Thymus (tissue), 11 donors: ENCODE results near the gene SHCBP1L. TPM values are rescaled to one million over a fixed set of nuclear protein-coding genes. Genes with fewer than 3 reads are reported as not detected.
"Not testable (repeated sequence)": the region's sequence is repeated elsewhere in the genome, so short reads cannot be mapped to it uniquely, and the experiment has no call there.

Experiments
- DNase-seq, 9 donors: peaks; one replicate each; pipeline ENCODE4 v3.0.0-alpha.2; 2013; ENCODE audit warnings: low spot score in 9 of 9, low read depth in 6 of 9, missing footprints in 1 of 9
- H3K27ac ChIP-seq, 2 donors: one replicate each; pipeline ENCODE4 v1.5.1; 2013; ENCODE audit warnings: control low read depth in 1 of 2, low read depth in 1 of 2, low read length in 1 of 2, mild to moderate bottlenecking in 1 of 2, moderate library complexity in 1 of 2
- H3K27me3 ChIP-seq, 2 donors: one replicate each; pipeline ENCODE4 v1.5.1; 2013; ENCODE audit warnings: low read length in 1 of 2; ENCODE audit not compliant: control insufficient read depth in 2 of 2, insufficient read depth in 1 of 2
- H3K36me3 ChIP-seq, 2 donors: one replicate each; pipeline ENCODE4 v1.5.1; 2013; ENCODE audit warnings: low read length in 1 of 2, mild to moderate bottlenecking in 1 of 2, moderate library complexity in 1 of 2; ENCODE audit not compliant: control insufficient read depth in 2 of 2, insufficient read depth in 2 of 2
- H3K4me1 ChIP-seq, 2 donors: one replicate each; pipeline ENCODE4 v1.5.1; 2013; ENCODE audit warnings: low read length in 2 of 2; ENCODE audit not compliant: control insufficient read depth in 2 of 2, insufficient read depth in 2 of 2
- H3K4me3 ChIP-seq, 2 donors: one replicate each; pipeline ENCODE4 v1.5.1; 2013; ENCODE audit warnings: low read length in 2 of 2, control low read depth in 1 of 2, mild to moderate bottlenecking in 1 of 2
- H3K9me3 ChIP-seq, 2 donors: one replicate each; pipeline ENCODE4 v1.5.1; 2013; ENCODE audit warnings: low read length in 1 of 2, mild to moderate bottlenecking in 1 of 2; ENCODE audit not compliant: control insufficient read depth in 2 of 2, insufficient read depth in 1 of 2
- WGBS: extraction: QIAGEN DNeasy Blood & Tissue Kit; methylation state at CpG from one replicate; pipeline ENCODE4 v1.1.7; 2013; 5-methylcytosine and 5-hydroxymethylcytosine counted together
- polyA plus RNA-seq: library from polyadenylated mRNA; stranded (reverse); fragments of 200-250 nt; gene quantifications from one replicate; pipeline ENCODE4 v1.2.3, GENCODE V29; 2013
- total RNA-seq: library from RNA; stranded (reverse); fragments of 120-200 nt; gene quantifications from one replicate; pipeline ENCODE4 v1.2.4, GENCODE V29; 2013
- donor health status: healthy.

SHCBP1L gene
- total and polyA plus RNA-seq, 2 donors, result not detected

DNA sequence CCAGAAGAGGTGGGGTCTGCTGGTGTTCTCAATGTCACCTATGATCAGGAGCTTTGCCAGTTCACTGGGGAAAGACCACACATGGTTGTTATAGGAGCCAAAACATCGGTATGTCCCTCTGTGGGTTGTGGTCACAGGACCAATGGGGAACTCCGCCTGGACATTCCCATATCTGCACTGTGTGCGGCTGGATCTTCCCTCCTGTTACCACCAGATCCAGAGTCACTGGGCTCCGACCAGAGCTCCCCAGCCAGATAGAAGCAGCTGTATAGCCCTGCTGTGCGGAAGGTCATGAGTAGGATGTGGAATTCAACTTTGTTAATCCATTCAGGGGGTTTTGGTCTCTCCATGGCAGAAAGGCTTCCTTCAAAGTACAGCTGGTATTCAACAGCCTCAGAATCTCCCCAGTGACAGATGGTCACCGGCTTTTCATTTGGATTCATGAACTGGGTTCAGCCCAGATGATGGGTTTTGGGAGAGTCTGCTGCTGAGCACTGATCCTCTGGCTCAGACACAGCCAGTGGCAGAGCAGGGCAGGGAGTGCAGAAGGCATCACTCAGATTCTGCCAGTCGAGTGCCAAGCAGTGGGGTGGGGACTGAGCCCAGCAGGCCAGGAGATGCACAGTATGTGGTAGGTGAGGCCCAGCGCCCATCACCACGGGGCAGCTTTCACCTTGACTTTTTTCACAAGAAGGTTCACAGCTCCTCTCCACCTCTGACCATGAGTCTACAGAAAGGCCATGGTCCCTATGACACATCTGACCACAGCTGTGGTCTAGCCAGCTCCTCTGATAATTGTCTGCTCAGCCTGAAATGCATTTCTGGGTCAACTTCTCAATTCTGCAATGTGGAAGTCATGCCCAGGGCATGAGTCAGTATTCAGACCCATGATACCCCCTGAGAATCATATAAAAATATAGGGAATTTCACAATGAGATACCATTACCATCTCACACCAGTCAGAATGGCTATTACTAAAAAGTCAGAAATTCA is 2.9 kb upstream of the SHCBP1L start:
- no peak overlapping the region for H3K27ac ChIP-seq
- H3K4me1 ChIP-seq, result no peaks in the 10 kb centered on the region
- peaks cover 13 to 31% of the 10 kb centered on the region in 2 donors for H3K27me3 ChIP-seq
- 96% methylated on average over 9 of the region's 9 CpGs for WGBS
- H3K36me3 ChIP-seq, result no peaks in the 10 kb centered on the region
- no peaks in the 10 kb centered on the region for H3K9me3 ChIP-seq
- no peak for DNase-seq
- no peak overlapping the region for H3K4me3 ChIP-seq

DNA sequence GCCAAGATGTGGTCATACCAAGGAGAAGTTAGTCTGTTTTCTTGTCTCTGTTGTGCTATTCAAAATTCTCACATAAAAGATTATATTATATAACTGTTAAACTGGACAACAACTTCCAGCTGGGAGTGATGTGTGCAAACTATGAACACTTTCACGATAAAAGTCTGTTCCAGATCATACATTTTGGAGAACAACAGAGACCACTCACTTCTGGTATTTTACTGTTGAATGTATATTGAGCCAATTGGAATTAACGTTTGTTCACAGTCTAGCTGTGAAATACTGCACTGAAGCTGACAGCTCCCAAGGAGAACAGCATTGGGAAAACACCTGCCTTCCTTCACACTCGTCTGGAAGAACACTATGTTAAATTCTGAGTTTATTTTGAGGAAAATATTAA is 860 bp upstream of the SHCBP1L start:
- H3K27ac ChIP-seq, result no peak overlapping the region
- H3K36me3 ChIP-seq, result no peaks in the 10 kb centered on the region
- no peak for DNase-seq
- H3K27me3 ChIP-seq, result peaks cover 13 to 31% of the 10 kb centered on the region in 2 donors
- H3K4me1 ChIP-seq, result no peaks in the 10 kb centered on the region
- H3K9me3 ChIP-seq, result no peaks in the 10 kb centered on the region
- no peak overlapping the region for H3K4me3 ChIP-seq
- 90% methylated on average over 3 of the region's 3 CpGs for WGBS

DNA sequence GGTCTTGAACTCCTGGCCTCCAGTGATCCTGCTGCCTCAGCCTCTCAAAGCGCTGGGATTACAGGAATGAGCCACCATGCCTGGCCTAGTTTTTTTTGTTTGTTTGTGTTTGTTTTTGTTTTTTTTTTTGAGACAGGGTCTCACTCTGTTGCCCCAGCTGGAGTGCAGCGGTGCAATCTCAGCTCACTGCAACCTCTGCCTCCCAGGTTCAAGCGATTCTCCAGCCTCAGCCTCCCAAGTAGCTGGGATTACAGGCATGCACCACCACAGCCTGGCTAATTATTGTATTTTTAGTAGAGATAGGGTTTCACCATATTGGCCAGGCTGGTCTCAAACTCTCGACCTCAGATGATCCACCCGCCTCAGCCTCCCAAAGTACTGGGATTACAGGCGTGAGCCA is 9.6 kb downstream of the SHCBP1L start:
- 96% methylated on average over 6 of the region's 6 CpGs for WGBS
- peaks cover 0 to 28% of the 10 kb centered on the region in 2 donors for H3K27me3 ChIP-seq
- not testable (repeated sequence) for DNase-seq, H3K27ac ChIP-seq, H3K4me1 ChIP-seq, H3K4me3 ChIP-seq, H3K36me3 ChIP-seq, H3K9me3 ChIP-seq

DNA sequence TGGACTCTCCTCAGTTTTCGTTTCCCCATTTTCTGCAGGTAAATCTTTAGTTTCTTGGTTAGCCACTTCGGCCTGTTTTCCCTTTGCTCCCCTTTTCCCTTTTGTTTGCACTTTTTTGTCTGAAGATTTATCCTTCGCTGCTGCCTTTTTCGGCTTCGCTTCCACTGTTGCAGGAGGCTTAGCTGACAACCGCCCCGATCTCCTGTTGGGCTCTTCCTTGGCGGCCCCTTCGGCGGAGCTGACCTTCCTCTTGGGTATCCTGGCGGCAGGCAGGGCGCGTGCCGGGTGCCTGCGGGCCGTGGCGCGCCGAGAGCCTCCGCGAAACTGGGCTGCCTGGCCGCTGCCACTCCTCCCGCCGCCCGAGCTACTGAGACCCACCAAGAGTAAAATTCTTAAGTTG is 10.8 kb downstream of the SHCBP1L start:
- H3K9me3 ChIP-seq, H3K36me3 ChIP-seq, H3K4me1 ChIP-seq, DNase-seq, H3K4me3 ChIP-seq, H3K27ac ChIP-seq: not testable (repeated sequence)
- WGBS, result 14% methylated on average over 25 of the region's 25 CpGs
- H3K27me3 ChIP-seq, result peaks cover 0 to 28% of the 10 kb centered on the region in 2 donors

DNA sequence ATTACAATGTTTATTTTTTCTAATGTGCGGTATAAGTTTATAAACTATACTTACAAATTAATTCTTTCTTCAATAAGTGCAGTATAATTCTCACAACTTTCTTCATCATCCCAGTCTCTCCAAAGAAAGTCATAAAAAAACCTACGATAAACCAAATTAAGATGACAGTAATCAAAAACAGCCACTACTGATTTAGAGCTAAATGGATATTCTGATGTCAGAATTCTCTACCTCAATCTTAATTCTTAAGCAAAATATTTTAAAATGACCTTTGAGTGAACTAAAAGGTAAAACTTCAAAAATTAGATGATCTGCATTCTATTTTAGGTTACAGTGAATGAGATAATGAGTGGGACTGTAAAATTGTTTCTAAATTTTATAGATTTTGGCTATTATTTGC is 13.6 kb downstream of the SHCBP1L start:
- 98% methylated on average over 2 of the region's 2 CpGs for WGBS
- Histone ChIP-seq H3K36me3 (no peaks in the 10 kb centered on the region), H3K9me3 (no peaks in the 10 kb centered on the region), H3K27ac (no peak overlapping the region), H3K27me3 (peaks cover 0 to 28% of the 10 kb centered on the region in 2 donors), H3K4me3 (no peak overlapping the region), H3K4me1 (no peaks in the 10 kb centered on the region)
- DNase-seq, result no peak

DNA sequence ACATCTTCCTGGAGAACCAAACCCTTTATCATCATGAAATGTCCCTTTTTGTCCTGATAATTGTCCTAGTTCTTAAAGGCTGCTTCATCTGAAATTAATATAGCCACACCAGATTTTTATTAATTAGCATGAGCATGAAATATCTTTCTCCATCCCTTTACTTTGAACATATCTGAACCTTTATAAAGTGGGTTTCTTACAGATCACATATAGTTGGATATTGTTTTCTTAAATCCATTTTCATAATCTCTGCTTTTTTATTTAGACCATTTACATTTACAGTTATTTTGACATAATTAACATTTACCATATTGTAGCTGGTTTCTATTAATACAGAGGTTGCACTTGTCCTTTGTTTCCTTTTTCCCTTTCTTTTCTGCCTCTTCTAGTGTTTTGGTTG is 17.2 kb downstream of the SHCBP1L start:
- DNase-seq, result no peak
- Histone ChIP-seq H3K36me3 (no peaks in the 10 kb centered on the region), H3K27me3 (peaks cover 0 to 4% of the 10 kb centered on the region in 2 donors), H3K9me3 (no peaks in the 10 kb centered on the region), H3K4me3 (no peak overlapping the region), H3K4me1 (no peaks in the 10 kb centered on the region), H3K27ac (no peak overlapping the region)

DNA sequence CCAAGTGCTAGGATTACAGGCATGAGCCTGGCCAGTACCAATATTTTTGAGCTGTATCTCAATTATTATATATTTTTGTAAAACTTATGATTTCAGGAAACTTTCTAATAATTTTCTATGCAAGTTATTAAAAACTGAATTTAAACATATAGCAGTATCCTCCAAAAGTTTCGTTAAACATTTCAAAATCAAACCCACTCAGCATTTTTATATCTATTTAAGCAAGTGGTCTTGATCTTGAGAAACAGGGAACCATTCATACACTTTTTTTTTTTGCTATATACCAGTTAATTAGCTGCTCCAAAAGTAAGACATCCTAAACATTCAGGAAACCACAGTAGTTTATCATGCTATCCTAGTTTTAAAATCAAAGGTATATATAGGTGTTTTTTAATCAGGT is 22.0 kb downstream of the SHCBP1L start:
- WGBS, result 88% methylated on average over 1 of the region's 1 CpG
- Histone ChIP-seq H3K27me3 (no peaks in the 10 kb centered on the region), H3K4me3 (no peak overlapping the region), H3K9me3 (no peaks in the 10 kb centered on the region), H3K36me3 (no peaks in the 10 kb centered on the region), H3K4me1 (no peaks in the 10 kb centered on the region), H3K27ac (no peak overlapping the region)
- DNase-seq, result no peak

DNA sequence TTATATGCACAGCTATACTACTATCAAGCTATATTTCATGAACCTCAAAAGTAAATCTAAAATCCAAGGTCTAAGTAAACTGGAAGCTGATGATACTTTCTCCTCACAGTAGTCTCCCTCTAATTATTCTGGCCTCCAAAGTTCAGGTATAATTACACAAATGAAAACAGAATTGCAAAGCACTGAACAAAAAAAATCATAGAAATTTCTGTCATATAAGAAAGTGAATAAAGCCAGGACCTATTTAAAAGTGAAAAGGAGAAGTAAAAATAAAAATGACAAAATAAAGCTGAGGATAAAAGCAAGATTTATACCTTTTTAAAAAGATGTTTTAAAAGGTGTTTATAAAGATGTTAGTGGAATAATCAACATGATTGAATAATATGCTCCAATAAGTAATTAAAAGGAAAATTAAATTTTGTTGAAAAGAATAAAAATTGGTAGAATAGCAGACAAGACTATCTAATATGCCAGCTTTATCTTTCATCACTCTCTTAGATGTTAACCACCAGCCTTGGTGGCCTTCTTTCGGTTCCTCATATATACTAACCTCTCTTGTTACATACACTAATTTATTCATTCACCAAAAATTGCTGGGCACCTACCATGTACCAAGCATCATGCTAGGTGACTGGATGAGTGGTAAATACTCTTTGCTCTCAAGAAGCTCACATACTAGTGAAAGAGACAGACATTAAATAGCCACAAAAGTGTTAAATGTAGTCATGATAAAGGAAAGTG is 25.1 kb downstream of the SHCBP1L start:
- DNase-seq, result no peak
- H3K4me1 ChIP-seq, result no peaks in the 10 kb centered on the region
- no peaks in the 10 kb centered on the region for H3K9me3 ChIP-seq
- 97% methylated on average over 1 of the region's 1 CpG for WGBS
- no peak overlapping the region for H3K27ac ChIP-seq
- no peak overlapping the region for H3K4me3 ChIP-seq
- no peaks in the 10 kb centered on the region for H3K36me3 ChIP-seq
- no peaks in the 10 kb centered on the region for H3K27me3 ChIP-seq

DNA sequence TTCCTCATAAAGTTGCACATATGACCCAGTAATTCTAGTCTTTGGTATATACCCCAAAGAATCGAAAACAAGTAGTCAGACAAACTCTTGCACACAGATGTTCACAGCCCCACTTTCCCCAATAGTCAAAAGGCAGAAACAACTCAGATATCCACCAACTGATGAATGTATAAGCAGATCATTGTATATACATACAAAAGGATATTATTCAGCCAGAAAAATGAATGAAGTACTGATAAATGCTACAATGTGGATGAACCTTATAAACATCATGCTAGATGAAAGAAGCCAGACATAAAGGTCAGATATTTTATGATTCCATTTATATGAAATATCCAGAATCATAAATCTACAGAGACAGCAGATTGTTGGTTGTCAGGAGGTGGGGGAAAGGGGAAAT is 27.3 kb downstream of the SHCBP1L start:
- no peak for DNase-seq
- 92% methylated on average over 1 of the region's 1 CpG for WGBS

More for the DNA sequence above, 27.3 kb downstream of the SHCBP1L start:
- H3K27ac ChIP-seq, result no peak overlapping the region
- no peaks in the 10 kb centered on the region for H3K4me1 ChIP-seq
- H3K27me3 ChIP-seq, result no peaks in the 10 kb centered on the region
- no peaks in the 10 kb centered on the region for H3K36me3 ChIP-seq
- H3K9me3 ChIP-seq, result no peaks in the 10 kb centered on the region
- H3K4me3 ChIP-seq, result no peak overlapping the region
